ENCODE measurements around the gene TES. TPM values are rescaled to one million over a fixed set of nuclear protein-coding genes. Genes with fewer than 3 reads are reported as not detected.

The TES gene
- total RNA-seq, 4 donors from 2014 or later: 245 to 501 (median 290) TPM

DNA sequence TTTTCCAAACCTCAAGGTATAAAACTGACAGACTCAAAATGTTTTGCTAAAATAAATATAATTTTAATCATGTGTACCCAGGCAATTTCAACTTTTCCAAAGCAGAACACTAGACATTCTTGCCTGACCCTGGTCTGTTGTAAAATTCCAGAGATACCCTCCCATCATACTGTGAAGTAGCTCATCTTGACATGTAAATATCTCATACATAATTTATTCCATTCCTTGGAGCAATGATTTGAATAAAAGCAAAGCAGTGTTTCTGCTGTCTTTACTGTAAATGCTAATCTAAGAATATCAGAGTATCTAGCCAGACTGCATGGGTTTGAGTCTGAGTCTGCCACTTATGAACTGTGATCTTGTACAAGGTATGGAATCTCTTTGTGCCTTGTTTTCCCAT lies 68.9 kb downstream of the TES start:
- ATAC-seq: no peak
- Histone ChIP-seq H3K27ac (peak overlapping the region in 2 of 4 donors; percentile 25 to 32), H3K9me3 (no peaks in the 10 kb centered on the region), H3K4me3 (no peak overlapping the region), H3K27me3 (no peaks in the 10 kb centered on the region), H3K36me3 (no peaks in the 10 kb centered on the region), H3K4me1 (peaks cover 0 to 14% (median 0%) of the 10 kb centered on the region in 3 donors)
- TF ChIP-seq EP300 (IDR thresholded peaks at IDR 0.05) (no peak), CTCF (IDR thresholded peaks at IDR 0.05) (no peak), POLR2AphosphoS5 (IDR thresholded peaks at IDR 0.05) (no peak), POLR2A (IDR thresholded peaks at IDR 0.05) (no peak)

GRCh38 chr7:116280803-116281202 lies 70.5 kb downstream of the TES start:
- Histone ChIP-seq H3K27me3 (no peaks in the 10 kb centered on the region), H3K36me3 (no peaks in the 10 kb centered on the region), H3K27ac (no peak overlapping the region), H3K4me3 (no peak overlapping the region), H3K4me1 (peaks cover 0 to 14% (median 0%) of the 10 kb centered on the region in 3 donors), H3K9me3 (no peaks in the 10 kb centered on the region)
- 69 to 100% methylated on average over 1 to 2 of the region's 2 CpGs for WGBS, 2 donors (ENCODE audit: low coverage in 1 of 2)
- TF ChIP-seq EP300 (IDR thresholded peaks at IDR 0.05) (no peak), POLR2A (IDR thresholded peaks at IDR 0.05) (no peak), CTCF (IDR thresholded peaks at IDR 0.05) (no peak)
- ATAC-seq: no peak

- Histone ChIP-seq H3K27ac (no peak overlapping the region), H3K4me3 (no peak overlapping the region), H3K4me1 (peaks cover 0 to 17% (median 0%) of the 10 kb centered on the region in 3 donors), H3K9me3 (no peaks in the 10 kb centered on the region), H3K36me3 (no peaks in the 10 kb centered on the region), H3K27me3 (no peaks in the 10 kb centered on the region)
- TF ChIP-seq POLR2A (IDR thresholded peaks at IDR 0.05) (no peak), POLR2AphosphoS5 (IDR thresholded peaks at IDR 0.05) (no peak), EP300 (IDR thresholded peaks at IDR 0.05) (no peak), CTCF (IDR thresholded peaks at IDR 0.05) (no peak)
- no peak for ATAC-seq
- whole genome bisulfite sequencing, 2 donors (ENCODE audit: low coverage in 1 of 2): 90 to 91% methylated on average over 3 of the region's 3 CpGs
Measured at GRCh38 chr7:116283595-116284204, 73.4 kb downstream of the TES start.

GRCh38 chr7:116284390-116284789 lies 74.1 kb downstream of the TES start:
- Histone ChIP-seq H3K4me1 (peaks cover 0 to 13% (median 0%) of the 10 kb centered on the region in 3 donors), H3K27ac (no peak overlapping the region), H3K9me3 (no peaks in the 10 kb centered on the region), H3K4me3 (no peak overlapping the region), H3K27me3 (no peaks in the 10 kb centered on the region), H3K36me3 (no peaks in the 10 kb centered on the region)
- WGBS, 2 donors (ENCODE audit: low coverage in 1 of 2): 70 to 90% methylated on average over 3 of the region's 3 CpGs
- ATAC-seq: no peak
- TF ChIP-seq CTCF (IDR thresholded peaks at IDR 0.05): no peak
- no peak for TF ChIP-seq POLR2A (IDR thresholded peaks at IDR 0.05)
- TF ChIP-seq EP300 (IDR thresholded peaks at IDR 0.05): no peak
- TF ChIP-seq POLR2AphosphoS5 (IDR thresholded peaks at IDR 0.05): no peak

DNA sequence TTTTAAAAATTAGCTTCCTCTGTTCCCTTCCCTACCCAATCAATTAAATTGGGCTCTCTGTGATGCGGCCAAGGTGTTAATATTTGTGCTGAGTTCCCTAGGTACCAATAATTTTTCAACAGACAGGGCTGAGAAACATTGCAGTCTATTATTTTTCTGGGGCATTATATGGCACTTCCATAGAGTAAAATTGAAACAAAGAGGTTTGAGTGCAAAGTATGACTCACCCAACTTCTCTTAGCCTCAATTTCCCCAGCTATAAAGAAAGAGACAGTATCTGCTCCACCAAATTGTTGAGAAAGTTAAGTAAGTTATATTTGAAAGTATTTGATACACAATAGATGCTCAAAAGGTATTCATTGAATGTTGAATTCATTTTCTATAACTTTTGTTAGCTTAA lies 74.9 kb downstream of the TES start:
- 88 to 100% methylated on average over 1 of the region's 1 CpG for WGBS, 2 donors (ENCODE audit: low coverage in 1 of 2)
- Histone ChIP-seq H3K27ac (no peak overlapping the region), H3K36me3 (no peaks in the 10 kb centered on the region), H3K4me1 (peaks cover 0 to 9% (median 0%) of the 10 kb centered on the region in 3 donors), H3K4me3 (no peak overlapping the region), H3K9me3 (no peaks in the 10 kb centered on the region), H3K27me3 (no peaks in the 10 kb centered on the region)
- no peak for TF ChIP-seq EP300 (IDR thresholded peaks at IDR 0.05)
- no peak for TF ChIP-seq CTCF (IDR thresholded peaks at IDR 0.05)
- no peak for TF ChIP-seq POLR2AphosphoS5 (IDR thresholded peaks at IDR 0.05)
- no peak for TF ChIP-seq POLR2A (IDR thresholded peaks at IDR 0.05)
- no peak for ATAC-seq

Measured in gastroesophageal sphincter (tissue), 4 donors.